ENCODE results near the gene PKP2.

The PKP2 gene

GRCh38 chr12:32896432-32897280 is at the start of gene PKP2:
Gene PKP2 (minus strand): TSS chr12:32896777. CDS start chr12:32896731, 46 bp downstream.
- peak; percentile 2 for DNase-seq

- DNase-seq: no peak
Observed at GRCh38 chr12:32944195-32944594, 47.6 kb upstream of the PKP2 start.

- no peak for DNase-seq
Observed at GRCh38 chr12:32939801-32940200, 43.2 kb upstream of the PKP2 start.

- no peak for DNase-seq
Observed at GRCh38 chr12:32926963-32927362, 30.4 kb upstream of the PKP2 start.

GRCh38 chr12:32926356-32926755 is 29.8 kb upstream of the PKP2 start:
- no peak for DNase-seq

GRCh38 chr12:32922546-32923297 is 26.1 kb upstream of the PKP2 start:
- no peak for DNase-seq

- DNase-seq: no peak
Observed at GRCh38 chr12:32921397-32921796, 24.8 kb upstream of the PKP2 start.

GRCh38 chr12:32920506-32921085 is 24.0 kb upstream of the PKP2 start:
- no peak for DNase-seq

- DNase-seq: peak; percentile 10
Observed at GRCh38 chr12:32918890-32919801, 22.6 kb upstream of the PKP2 start.

- DNase-seq: no peak
Observed at GRCh38 chr12:32917094-32917611, 20.6 kb upstream of the PKP2 start.

GRCh38 chr12:32907898-32908476 is 11.4 kb upstream of the PKP2 start:
- DNase-seq: no peak

GRCh38 chr12:32907166-32907565 is 10.6 kb upstream of the PKP2 start:
- no peak for DNase-seq

GRCh38 chr12:32906399-32907165 is 10.0 kb upstream of the PKP2 start:
- DNase-seq: no peak

GRCh38 chr12:32903763-32904162 is 7.2 kb upstream of the PKP2 start:
- no peak for DNase-seq

GRCh38 chr12:32903318-32903717 is 6.7 kb upstream of the PKP2 start:
- DNase-seq: no peak

GRCh38 chr12:32902287-32902997 is 5.9 kb upstream of the PKP2 start:
- DNase-seq: no peak

GRCh38 chr12:32901553-32901952 is 5.0 kb upstream of the PKP2 start:
- DNase-seq: no peak

- no peak for DNase-seq
Observed at GRCh38 chr12:32897687-32898573, 1.4 kb upstream of the PKP2 start.

- no peak for DNase-seq
Observed at GRCh38 chr12:32897281-32897610, 669 bp upstream of the PKP2 start.

Measured in midbrain (tissue), 1 donor.